Trophoblast cell (in vitro differentiated cells and primary cell): ENCODE measurements around the gene FBXO47.
"Not testable (repeated sequence)": the region's sequence is repeated elsewhere in the genome, so short reads cannot be mapped to it uniquely, and the experiment has no call there.

ENCODE experiments used
- DNase-seq, 2 donors: peaks; one replicate each; pipeline ENCODE4 v3.0.0-alpha.2; 2016
- H2AFZ ChIP-seq: 2 replicates; pipeline ENCODE4 v1.6.1; 2013; ENCODE audit warnings: low read length, moderate library complexity, mild to moderate bottlenecking; ENCODE audit not compliant: insufficient read depth, poor library complexity
- H2AK5ac ChIP-seq: 2 replicates; pipeline ENCODE4 v1.6.1; 2013; ENCODE audit warnings: mild to moderate bottlenecking, low read length
- H2BK120ac ChIP-seq: 2 replicates; pipeline ENCODE4 v1.6.1; 2013; ENCODE audit warnings: low read length, mild to moderate bottlenecking, moderate library complexity; ENCODE audit not compliant: insufficient read depth, poor library complexity
- H2BK12ac ChIP-seq: 2 replicates; pipeline ENCODE4 v1.6.1; 2013; ENCODE audit warnings: mild to moderate bottlenecking, low read length, moderate library complexity
- H2BK5ac ChIP-seq: 2 replicates; pipeline ENCODE4 v1.6.1; 2013; ENCODE audit warnings: low read length, low read depth, moderate library complexity, mild to moderate bottlenecking; ENCODE audit not compliant: poor library complexity
- H3K14ac ChIP-seq: 2 replicates; pipeline ENCODE4 v1.6.1; 2013; ENCODE audit warnings: mild to moderate bottlenecking, low read length
- H3K18ac ChIP-seq: 2 replicates; pipeline ENCODE4 v1.6.1; 2013; ENCODE audit warnings: mild to moderate bottlenecking, low read length
- H3K23ac ChIP-seq: 2 replicates; pipeline ENCODE4 v1.6.1; 2013; ENCODE audit warnings: low read length
- H3K27ac ChIP-seq: 2 replicates; pipeline ENCODE4 v1.5.1; 2013; ENCODE audit warnings: low read depth, mild to moderate bottlenecking, inconsistent platforms, low read length, moderate library complexity
- H3K27me3 ChIP-seq: 2 replicates; pipeline ENCODE4 v1.6.1; 2013; ENCODE audit warnings: inconsistent platforms, mild to moderate bottlenecking, low read length, moderate library complexity; ENCODE audit not compliant: insufficient read depth
- H3K36me3 ChIP-seq, 2 experiments: 1 replicate in 1 of 2; 2 replicates in 1 of 2; pipeline ENCODE4 v1.6.1; 2013; ENCODE audit warnings: low read length in 2 of 2, mild to moderate bottlenecking in 2 of 2, moderate library complexity in 1 of 2; ENCODE audit not compliant: insufficient read depth in 2 of 2, control insufficient read depth in 1 of 2
- H3K4ac ChIP-seq: 2 replicates; pipeline ENCODE4 v1.6.1; 2013; ENCODE audit warnings: low read depth, mild to moderate bottlenecking, low read length, moderate library complexity
- H3K4me1 ChIP-seq, 2 experiments: 1 replicate in 1 of 2; 2 replicates in 1 of 2; pipeline ENCODE4 v1.6.1; 2013; ENCODE audit warnings: low read length in 2 of 2, mild to moderate bottlenecking in 2 of 2, moderate library complexity in 1 of 2; ENCODE audit not compliant: insufficient read depth in 2 of 2, control insufficient read depth in 1 of 2
- H3K4me2 ChIP-seq: 2 replicates; pipeline ENCODE4 v1.6.1; 2013; ENCODE audit warnings: inconsistent platforms, mild to moderate bottlenecking, low read length, moderate library complexity
- H3K4me3 ChIP-seq: 2 replicates; pipeline ENCODE4 v1.5.1; 2013; ENCODE audit warnings: mild to moderate bottlenecking, low read depth, low read length, inconsistent platforms
- H3K79me1 ChIP-seq: one replicate; pipeline ENCODE4 v1.6.1; 2013; ENCODE audit warnings: low read length
- H3K79me2 ChIP-seq: 2 replicates; pipeline ENCODE4 v1.6.1; 2013; ENCODE audit warnings: low read length, mild to moderate bottlenecking; ENCODE audit not compliant: control insufficient read depth, insufficient read depth, poor library complexity
- H3K9ac ChIP-seq: 2 replicates; pipeline ENCODE4 v1.6.1; 2013; ENCODE audit warnings: mild to moderate bottlenecking, low read length
- H3K9me3 ChIP-seq: 2 replicates; pipeline ENCODE4 v1.6.1; 2013; ENCODE audit warnings: low read depth, mild to moderate bottlenecking, control low read depth, inconsistent platforms, low read length; ENCODE audit not compliant: insufficient read depth
- H4K12ac ChIP-seq: 2 replicates; pipeline ENCODE4 v1.6.1; 2013; ENCODE audit warnings: low read depth, mild to moderate bottlenecking, low read length, moderate library complexity
- H4K8ac ChIP-seq: 2 replicates; pipeline ENCODE4 v1.6.1; 2013; ENCODE audit warnings: low read depth, mild to moderate bottlenecking, low read length, moderate library complexity
- H4K91ac ChIP-seq: one replicate; pipeline ENCODE4 v1.6.1; 2013; ENCODE audit warnings: low read depth, mild to moderate bottlenecking, low read length, moderate library complexity
- WGBS: extraction: QIAGEN DNeasy Blood & Tissue Kit; methylation state at CpG from one replicate; pipeline ENCODE4 v1.1.7; 2013; ENCODE audit warnings: missing lambda C conversion rate; ENCODE audit not compliant: insufficient read length, insufficient coverage; ENCODE audit errors: extremely low coverage; 5-methylcytosine and 5-hydroxymethylcytosine counted together

Gene FBXO47

GRCh38 chr17:38940404-38940803 is 26.8 kb downstream of the FBXO47 start:
- Histone ChIP-seq H2AK5ac (no peak overlapping the region), H2AFZ (no peak overlapping the region), H3K18ac (no peak overlapping the region), H3K23ac (no peak overlapping the region), H3K79me2 (no peaks in the 10 kb centered on the region), H3K14ac (no peak overlapping the region), H2BK12ac (no peak overlapping the region), H3K27ac (no peak overlapping the region), H3K4me3 (no peak overlapping the region), H4K8ac (no peak overlapping the region), H3K9me3 (no peaks in the 10 kb centered on the region), H3K27me3 (no peaks in the 10 kb centered on the region), H3K9ac (no peak overlapping the region), H3K4ac (no peak overlapping the region), H3K4me1 (no peaks in the 10 kb centered on the region), H3K79me1 (no peaks in the 10 kb centered on the region), H3K36me3 (no peaks in the 10 kb centered on the region), H4K12ac (no peak overlapping the region), H2BK120ac (no peak overlapping the region), H2BK5ac (no peak overlapping the region), H3K4me2 (no peak overlapping the region), H4K91ac (no peak overlapping the region)
- no peak for DNase-seq
- WGBS, result no CpG with 5 or more reads among the region's 1 CpG

DNA sequence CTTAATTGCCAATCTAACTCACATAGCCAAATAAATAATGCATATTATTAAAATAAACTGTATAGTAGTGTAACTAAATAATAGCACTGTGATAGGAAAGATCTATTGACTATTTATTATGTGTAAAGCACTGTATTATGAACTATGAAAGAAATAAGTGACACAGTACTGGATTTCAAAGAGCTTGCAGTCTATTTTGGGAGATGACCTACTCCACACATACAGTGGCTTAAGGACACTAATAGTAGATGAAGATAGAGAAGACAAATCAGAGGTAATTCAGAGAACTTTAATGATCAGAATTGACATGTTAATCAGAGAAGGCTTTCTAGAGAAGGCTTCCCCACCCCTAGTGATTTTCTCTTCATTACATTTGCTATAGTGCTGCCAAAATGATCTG is 27.2 kb downstream of the FBXO47 start:
- Histone ChIP-seq H3K23ac (no peak overlapping the region), H2BK5ac (no peak overlapping the region)

GRCh38 chr17:38933962-38934361 is 33.2 kb downstream of the FBXO47 start:
- whole genome bisulfite sequencing, result no CpG with 5 or more reads among the region's 9 CpGs

More for the DNA sequence above, 27.2 kb downstream of the FBXO47 start:
- Histone ChIP-seq H3K14ac (no peak overlapping the region), H3K9ac (no peak overlapping the region), H3K79me1 (no peaks in the 10 kb centered on the region), H2BK120ac (no peak overlapping the region), H4K12ac (no peak overlapping the region), H4K91ac (no peak overlapping the region), H4K8ac (no peak overlapping the region), H3K4me1 (no peaks in the 10 kb centered on the region), H3K79me2 (no peaks in the 10 kb centered on the region), H3K18ac (no peak overlapping the region), H3K36me3 (no peaks in the 10 kb centered on the region), H3K4me3 (no peak overlapping the region), H3K27ac (no peak overlapping the region), H2AFZ (no peak overlapping the region), H3K4ac (no peak overlapping the region), H3K27me3 (no peaks in the 10 kb centered on the region), H2BK12ac (no peak overlapping the region), H2AK5ac (no peak overlapping the region), H3K9me3 (no peaks in the 10 kb centered on the region), H3K4me2 (no peak overlapping the region)
- DNase-seq, result no peak

DNA sequence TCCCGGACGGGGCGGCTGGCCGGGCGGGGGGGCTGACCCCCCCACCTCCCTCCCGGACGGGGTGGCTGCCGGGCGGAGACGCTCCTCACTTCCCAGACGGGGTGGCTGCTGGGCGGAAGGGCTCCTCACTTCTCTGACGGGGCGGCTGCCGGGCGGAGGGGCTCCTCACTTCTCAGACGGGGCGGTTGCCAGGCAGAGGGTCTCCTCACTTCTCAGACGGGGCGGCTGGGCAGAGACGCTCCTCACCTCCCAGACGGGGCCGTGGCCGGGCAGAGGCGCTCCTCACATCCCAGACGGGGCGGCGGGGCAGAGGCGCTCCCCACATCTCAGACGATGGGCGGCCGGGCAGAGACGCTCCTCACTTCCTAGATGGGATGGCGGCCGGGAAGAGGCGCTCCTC is 36.4 kb downstream of the FBXO47 start:
- H2BK5ac ChIP-seq, H3K23ac ChIP-seq, H3K4me3 ChIP-seq, H4K12ac ChIP-seq, H2BK12ac ChIP-seq, H2AK5ac ChIP-seq, H2BK120ac ChIP-seq, H2AFZ ChIP-seq, H3K9ac ChIP-seq, H3K4ac ChIP-seq, H3K9me3 ChIP-seq, H3K14ac ChIP-seq, H3K4me2 ChIP-seq, H3K18ac ChIP-seq, H3K79me2 ChIP-seq, H3K79me1 ChIP-seq, DNase-seq, H4K8ac ChIP-seq, H3K36me3 ChIP-seq, H3K4me1 ChIP-seq, H4K91ac ChIP-seq, H3K27me3 ChIP-seq, H3K27ac ChIP-seq: not testable (repeated sequence)
- no CpG with 5 or more reads among the region's 36 CpGs for WGBS

More at GRCh38 chr17:38933962-38934361, 33.2 kb downstream of the FBXO47 start:
- peak in 1 of 2 donors; percentile 47 for DNase-seq
- H3K4me3 ChIP-seq, H3K23ac ChIP-seq, H3K4me2 ChIP-seq, H2AFZ ChIP-seq, H2BK120ac ChIP-seq, H3K4me1 ChIP-seq, H3K79me2 ChIP-seq, H3K27me3 ChIP-seq, H3K27ac ChIP-seq, H3K79me1 ChIP-seq, H2AK5ac ChIP-seq, H2BK12ac ChIP-seq, H3K4ac ChIP-seq, H3K36me3 ChIP-seq, H4K8ac ChIP-seq, H3K14ac ChIP-seq, H4K91ac ChIP-seq, H3K18ac ChIP-seq, H2BK5ac ChIP-seq, H3K9ac ChIP-seq, H3K9me3 ChIP-seq, H4K12ac ChIP-seq: not testable (repeated sequence)
